Spleen (tissue), 11 donors: Measurements from ENCODE around the gene ABCA1. TPM values are rescaled to one million over a fixed set of nuclear protein-coding genes. Genes with fewer than 3 reads are reported as not detected.
A peak's percentile ranks its signal among the peaks of the same experiment; 100 is the strongest.

Experiments
- DNase-seq: peaks from one replicate; pipeline ENCODE4 v3.0.0-alpha.2; 2020
- H3K27ac ChIP-seq, 8 donors: fragments of 200-600 bp; sonication (generic) in 7 of 8; 1 replicate in 4 of 8; 2 replicates in 4 of 8; pipeline versions ENCODE4 v1.5.0 to v1.8.0; 2016 to 2021; ENCODE audit warnings: inconsistent platforms in 4 of 8, mild to moderate bottlenecking in 4 of 8, moderate library complexity in 1 of 8
- H3K27me3 ChIP-seq, 7 donors: fragments of 200-600 bp; sonication (generic) in 6 of 7; replicated peaks in 1 of 7; 1 replicate in 4 of 7; 2 replicates in 3 of 7; pipeline versions ENCODE4 v1.5.0 to v1.8.0; 2016 to 2021; ENCODE audit warnings: inconsistent platforms in 3 of 7, mild to moderate bottlenecking in 1 of 7
- H3K36me3 ChIP-seq, 6 donors: fragments of 200-600 bp; sonication (generic) in 5 of 6; 1 replicate in 4 of 6; 2 replicates in 2 of 6; pipeline versions ENCODE4 v1.5.0 to v1.8.0; 2016 to 2021; ENCODE audit warnings: inconsistent platforms in 2 of 6
- H3K4me1 ChIP-seq, 6 donors: fragments of 200-600 bp; sonication (generic) in 5 of 6; 1 replicate in 3 of 6; 2 replicates in 3 of 6; pipeline versions ENCODE4 v1.5.0 to v1.8.0; 2016 to 2021; ENCODE audit warnings: inconsistent platforms in 3 of 6
- H3K4me3 ChIP-seq, 8 donors: fragments of 200-600 bp; sonication (generic) in 7 of 8; 1 replicate in 4 of 8; 2 replicates in 4 of 8; pipeline versions ENCODE4 v1.5.0 to v1.8.0; 2016 to 2021; ENCODE audit warnings: inconsistent platforms in 4 of 8, mild to moderate bottlenecking in 4 of 8, moderate library complexity in 2 of 8
- H3K9me3 ChIP-seq, 8 donors: fragments of 200-600 bp; sonication (generic) in 7 of 8; 1 replicate in 4 of 8; 2 replicates in 4 of 8; pipeline versions ENCODE4 v1.5.0 to v1.8.0; 2016 to 2021; ENCODE audit warnings: inconsistent platforms in 4 of 8
- CTCF ChIP-seq, 11 experiments: fragments of 200-600 bp in 7 of 11; fragments of 450-650 bp in 4 of 11; sonication (generic) in 4 of 11; IDR thresholded peaks in 8 of 11; conservative IDR thresholded peaks in 3 of 11; 1 replicate in 7 of 11; 2 replicates in 4 of 11; pipeline versions ENCODE4 v1.4.0 to v1.8.0; 2016 to 2021; ENCODE audit warnings: antibody characterized with exemption in 11 of 11, inconsistent platforms in 4 of 11, mild to moderate bottlenecking in 1 of 11
- POLR2A ChIP-seq, 3 donors: fragments of 450-650 bp; IDR thresholded peaks; one replicate each; pipeline ENCODE4 v1.5.1; 2017; ENCODE audit warnings: antibody characterized with exemption in 3 of 3, mild to moderate bottlenecking in 1 of 3
- POLR2AphosphoS5 ChIP-seq, 3 donors: sonication (generic); formaldehyde crosslinking; IDR thresholded peaks; one replicate each; pipeline ENCODE4 v1.5.1; 2017; ENCODE audit warnings: antibody characterized with exemption in 3 of 3
- WGBS, 5 donors: extraction: QIAGEN DNeasy Blood & Tissue Kit in 3 of 5; methylation state at CpG; one replicate each; pipeline versions ENCODE4 v1.1.5 to v1.1.7; 2013 to 2018; 5-methylcytosine and 5-hydroxymethylcytosine counted together
- intact Hi-C: fragments of 100-400 bp; cut with DNase I; formaldehyde crosslinking; loops from one replicate; pipeline ENCODE4 v1.15.0; 2023; ENCODE audit warnings: low total_unique reads
- polyA plus RNA-seq, 3 donors: library from polyadenylated mRNA; stranded (reverse); fragments of 200-250 nt; gene quantifications; one replicate each; pipeline ENCODE4 v1.2.1, GENCODE V29; 2013
- total RNA-seq, 7 donors: library from RNA; depleted of rRNA in 3 of 7; stranded (reverse); fragments of >200 nt in 3 of 7; fragmentation: NEBNext Ultra II Directional in 4 of 7; extraction: Animal tissue kit (Norgen Biotek cat#: 25700) in 4 of 7; gene quantifications; one replicate each; pipeline versions ENCODE4 v1.1.0 to v1.2.1, GENCODE V29; 2016 to 2021
- donor health status: healthy with polysubstance abuse.
- donor health status: DM: no; HTN: no; CAD: no; lungs with moderate emphysema.
- donor health status: DM: no; HTN: no; CAD: no.
- donor health status: Bipolar disorder and iron deficiency.
- donor health status: healthy.
- donor health status: DM: no; HTN: no; CAD: no.
- donor health status: DM: yes; HTN: yes; CAD: no.

ABCA1 gene
- total and polyA plus RNA-seq, 10 donors = 4.5 to 78.4 (median 60.2) TPM

- Histone ChIP-seq H3K27ac (peak overlapping the region in 7 of 8 donors; percentile 43 to 77 (median 66)), H3K4me1 (peaks cover 0 to 65% (median 26%) of the 10 kb centered on the region in 6 donors), H3K9me3 (no peaks in the 10 kb centered on the region), H3K4me3 (no peak overlapping the region), H3K27me3 (no peaks in the 10 kb centered on the region), H3K36me3 (no peaks in the 10 kb centered on the region)
- intact Hi-C loops = no loop called here
- no peak for DNase-seq
- no peak for TF ChIP-seq POLR2AphosphoS5 (IDR thresholded peaks at IDR 0.05)
- TF ChIP-seq CTCF (IDR thresholded peaks at IDR 0.05 in 8 of 11, conservative IDR thresholded peaks at IDR 0.05 in 3 of 11) = no peak
- no peak for TF ChIP-seq POLR2A (IDR thresholded peaks at IDR 0.05)
Measured at GRCh38 chr9:104775574-104775936, 152.4 kb downstream of the ABCA1 start.

- H3K4me1 ChIP-seq = peaks cover 0 to 65% (median 24%) of the 10 kb centered on the region in 6 donors
- no peak for TF ChIP-seq CTCF (IDR thresholded peaks at IDR 0.05 in 8 of 11, conservative IDR thresholded peaks at IDR 0.05 in 3 of 11)
- no peak for TF ChIP-seq POLR2A (IDR thresholded peaks at IDR 0.05)
- TF ChIP-seq POLR2AphosphoS5 (IDR thresholded peaks at IDR 0.05) = peak in 1 of 3 donors; percentile 71
- H3K27me3 ChIP-seq = no peaks in the 10 kb centered on the region
- intact Hi-C loops = no loop called here
- peak overlapping the region in 1 of 8 donors; percentile 17 for H3K4me3 ChIP-seq
- H3K36me3 ChIP-seq = no peaks in the 10 kb centered on the region
- peak; percentile 62 for DNase-seq
- peak overlapping the region in 7 of 8 donors; percentile 43 to 77 (median 66) for H3K27ac ChIP-seq
- H3K9me3 ChIP-seq = no peaks in the 10 kb centered on the region
- WGBS, 5 donors = 71 to 82% (median 79%) methylated on average over 11 of the region's 11 CpGs
Measured at GRCh38 chr9:104774831-104775573, 153.0 kb downstream of the ABCA1 start.

- H3K27ac ChIP-seq = peak overlapping the region in 4 of 8 donors; percentile 66 to 77 (median 71)
- H3K36me3 ChIP-seq = no peaks in the 10 kb centered on the region
- H3K27me3 ChIP-seq = no peaks in the 10 kb centered on the region
- 54 to 84% (median 76%) methylated on average over 1 of the region's 1 CpG for WGBS, 5 donors
- no peaks in the 10 kb centered on the region for H3K9me3 ChIP-seq
- H3K4me1 ChIP-seq = peaks cover 0 to 68% (median 23%) of the 10 kb centered on the region in 6 donors
- TF ChIP-seq POLR2AphosphoS5 (IDR thresholded peaks at IDR 0.05) (no peak), POLR2A (IDR thresholded peaks at IDR 0.05) (no peak), CTCF (IDR thresholded peaks at IDR 0.05 in 8 of 11, conservative IDR thresholded peaks at IDR 0.05 in 3 of 11) (no peak)
- peak overlapping the region in 1 of 8 donors; percentile 17 for H3K4me3 ChIP-seq
- intact Hi-C loops = no loop called here
- DNase-seq = no peak
Measured at GRCh38 chr9:104774132-104774531, 153.8 kb downstream of the ABCA1 start.

- Histone ChIP-seq H3K4me1 (peaks cover 0 to 68% (median 23%) of the 10 kb centered on the region in 6 donors), H3K36me3 (no peaks in the 10 kb centered on the region), H3K27me3 (no peaks in the 10 kb centered on the region), H3K27ac (peak overlapping the region in 4 of 8 donors; percentile 10 to 32 (median 14)), H3K4me3 (no peak overlapping the region), H3K9me3 (no peaks in the 10 kb centered on the region)
- intact Hi-C loops = no loop called here
- DNase-seq = no peak
- TF ChIP-seq POLR2A (IDR thresholded peaks at IDR 0.05) = no peak
- no peak for TF ChIP-seq POLR2AphosphoS5 (IDR thresholded peaks at IDR 0.05)
- TF ChIP-seq CTCF (IDR thresholded peaks at IDR 0.05 in 8 of 11, conservative IDR thresholded peaks at IDR 0.05 in 3 of 11) = no peak
- 49 to 64% (median 53%) methylated on average over 5 of the region's 5 CpGs for WGBS, 5 donors
Measured at GRCh38 chr9:104772714-104773510, 155.0 kb downstream of the ABCA1 start.
